AG04450 (cell line): ENCODE results near the gene PDZRN3. TPM values are rescaled to one million over a fixed set of nuclear protein-coding genes. Genes with fewer than 3 reads are reported as not detected.

ENCODE experiments used
- CTCF ChIA-PET: fragments of 300-600, 350-600 bp; formaldehyde crosslinking; extraction: SDS; loops from one replicate; lab custom pipeline; 2022; ENCODE audit warnings: antibody characterized with exemption, inconsistent platforms; lab: Charles Lee
- POLR2A ChIA-PET: fragments of 350-600 bp; formaldehyde crosslinking; extraction: SDS; loops from one replicate; lab custom pipeline; 2021; ENCODE audit warnings: antibody characterized with exemption, inconsistent platforms; lab: Yijun Ruan, JAX
- DNase-seq: peaks from one replicate; pipeline ENCODE4 v3.0.0-alpha.2; 2011; ENCODE audit warnings: low read depth, low spot score
- H3K27ac ChIP-seq: one replicate; pipeline ENCODE4 v1.5.1; 2012; ENCODE audit warnings: low read depth, low read length, control low read depth
- H3K27me3 ChIP-seq: one replicate; pipeline ENCODE4 v1.6.0; 2012; ENCODE audit warnings: low read length; ENCODE audit not compliant: control insufficient read depth, insufficient read depth
- H3K4me3 ChIP-seq: 2 replicates; pipeline ENCODE4 v1.5.1; 2011; ENCODE audit warnings: mild to moderate bottlenecking, low read depth, low read length, control low read depth
- H3K9me3 ChIP-seq: 2 replicates; pipeline ENCODE4 v1.5.1; 2012; ENCODE audit warnings: low read length; ENCODE audit not compliant: control insufficient read depth, insufficient read depth
- CTCF ChIP-seq: IDR thresholded peaks from 2 replicates; pipeline ENCODE4 v1.5.1; 2011; ENCODE audit warnings: low read depth, low read length, control low read depth, inconsistent platforms
- polyA plus RNA-seq: library from polyadenylated mRNA; depleted of rRNA; stranded (reverse); fragments of >200 nt; gene quantifications from 2 replicates; pipeline ENCODE4 v1.2.3, GENCODE V29; 2011

The PDZRN3 gene
- polyA plus RNA-seq, 1 experiment, result 14.7 TPM

- POLR2A ChIA-PET, result no interaction called here
- no peak for DNase-seq
- no peaks in the 10 kb centered on the region for H3K27me3 ChIP-seq
- CTCF ChIA-PET, result interaction anchor here (1.0 kb wide), 1 partner anchor 183 kb away, joined by 3 read pairs; no protein-coding TSS in a partner anchor
- H3K9me3 ChIP-seq, result no peaks in the 10 kb centered on the region
- no peak for TF ChIP-seq CTCF
- H3K27ac ChIP-seq, result no peak overlapping the region
- no peak overlapping the region for H3K4me3 ChIP-seq
These were observed 40.5 kb upstream of the PDZRN3 start for GRCh38 chr3:73665286-73665685.

GRCh38 chr3:73664389-73664788, 39.6 kb upstream of the PDZRN3 start:
- Histone ChIP-seq H3K4me3 (no peak overlapping the region), H3K9me3 (no peaks in the 10 kb centered on the region), H3K27me3 (no peaks in the 10 kb centered on the region), H3K27ac (no peak overlapping the region)
- ChIA-PET POLR2A (no interaction called here), CTCF (no interaction called here)
- no peak for TF ChIP-seq CTCF
- no peak for DNase-seq

GRCh38 chr3:73663495-73663894, 38.8 kb upstream of the PDZRN3 start:
- CTCF ChIA-PET, result no interaction called here

DNA sequence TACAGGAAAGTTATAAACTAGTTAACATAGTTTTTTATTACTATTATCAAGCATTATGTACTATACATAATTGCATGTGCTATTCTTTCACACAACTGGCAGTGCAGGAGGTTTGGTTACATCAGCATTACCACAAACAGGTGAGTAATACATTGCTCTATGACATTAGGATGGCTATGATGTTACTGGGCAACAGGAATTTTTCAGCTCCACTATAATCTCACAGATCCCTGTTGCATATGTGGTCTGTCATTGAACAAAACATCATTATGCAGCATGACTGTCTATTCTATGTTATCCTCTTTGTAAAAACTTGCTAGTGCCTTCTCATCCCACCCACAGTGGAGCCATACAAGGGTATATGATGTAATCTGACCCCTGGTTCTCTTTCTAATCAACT, 36.5 kb upstream of the PDZRN3 start:
- H3K27ac ChIP-seq, result no peak overlapping the region
- no peaks in the 10 kb centered on the region for H3K9me3 ChIP-seq
- DNase-seq, result peak; percentile 65
- no peak for TF ChIP-seq CTCF
- ChIA-PET CTCF (no interaction called here), POLR2A (no interaction called here)
- no peak overlapping the region for H3K4me3 ChIP-seq
- H3K27me3 ChIP-seq, result no peaks in the 10 kb centered on the region

More at GRCh38 chr3:73663495-73663894, 38.8 kb upstream of the PDZRN3 start:
- H3K9me3 ChIP-seq, result no peaks in the 10 kb centered on the region
- no peaks in the 10 kb centered on the region for H3K27me3 ChIP-seq
- no peak overlapping the region for H3K27ac ChIP-seq
- DNase-seq, result no peak
- no peak for TF ChIP-seq CTCF
- POLR2A ChIA-PET, result no interaction called here
- no peak overlapping the region for H3K4me3 ChIP-seq

DNA sequence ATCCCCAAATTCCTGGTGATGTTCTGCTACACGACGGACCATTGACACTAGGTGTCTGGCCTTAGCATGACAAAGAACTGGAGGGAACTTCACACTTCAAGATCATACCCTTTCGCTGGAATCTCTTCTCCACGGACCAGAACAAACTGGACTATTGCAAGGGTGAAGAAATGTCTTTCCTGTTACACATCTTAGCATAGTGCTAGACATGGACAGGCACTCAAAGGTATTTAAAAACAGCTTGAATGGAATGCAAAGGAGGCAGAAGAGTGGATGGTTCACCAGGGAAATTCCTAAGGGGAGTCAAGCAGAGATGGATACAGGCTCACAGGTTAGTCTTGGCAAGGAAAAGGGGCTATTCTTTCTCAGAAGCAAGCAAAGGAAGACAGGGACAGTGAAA, 33.5 kb upstream of the PDZRN3 start:
- no peak overlapping the region for H3K27ac ChIP-seq
- ChIA-PET POLR2A (no interaction called here), CTCF (interaction anchor here (1.0 kb wide), 1 partner anchor 150 kb away, joined by 3 read pairs; no protein-coding TSS in a partner anchor)
- H3K27me3 ChIP-seq, result no peaks in the 10 kb centered on the region
- no peak overlapping the region for H3K4me3 ChIP-seq
- no peak for DNase-seq
- TF ChIP-seq CTCF, result no peak
- H3K9me3 ChIP-seq, result no peaks in the 10 kb centered on the region
